Gastroesophageal sphincter (tissue), 2 donors: ENCODE results near the gene NDUFA11.

ENCODE experiments used
- POLR2A ChIP-seq, 2 donors: fragments of 450-650 bp; IDR thresholded peaks; one replicate each; pipeline ENCODE4 v1.6.1; 2017; ENCODE audit warnings: antibody characterized with exemption in 2 of 2, mild to moderate bottlenecking in 2 of 2, moderate library complexity in 1 of 2
- POLR2AphosphoS5 ChIP-seq: sonication (generic); formaldehyde crosslinking; IDR thresholded peaks from one replicate; pipeline ENCODE4 v1.6.1; 2017; ENCODE audit warnings: antibody characterized with exemption

DNA sequence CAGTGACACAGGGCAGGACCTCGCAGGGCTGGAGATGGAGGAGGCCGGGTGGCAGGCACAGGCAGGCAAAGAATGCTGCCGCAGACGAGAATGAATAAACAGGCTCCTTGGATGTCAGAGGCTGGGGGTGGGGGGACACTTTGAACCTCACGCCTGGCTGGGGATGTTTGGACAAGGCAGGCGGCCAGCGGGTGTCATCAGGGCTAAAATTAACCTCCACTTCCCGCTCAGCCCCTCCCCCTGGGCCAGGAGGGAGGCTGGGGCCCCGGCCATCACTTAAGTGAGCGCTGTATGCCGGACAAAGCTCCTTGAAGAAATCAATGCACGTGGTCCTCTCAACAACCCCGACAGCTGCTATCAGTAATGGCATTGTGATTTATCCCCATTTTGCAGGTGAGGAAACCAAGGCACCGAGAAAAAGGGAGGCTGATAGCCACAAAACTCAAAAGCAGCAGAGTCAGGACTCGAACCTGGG lies 22.9 kb downstream of the NDUFA11 start:
- TF ChIP-seq POLR2AphosphoS5 (peak; percentile 85), POLR2A (IDR thresholded peaks at IDR 0.05) (no peak)
